ENCODE measurements around the gene STH.

- TF ChIP-seq OSR1 (CRISPR knock-in tag; IDR thresholded peaks at IDR 0.05), result no peak
- TF ChIP-seq PPARA (CRISPR knock-in tag; IDR thresholded peaks at IDR 0.05; ENCODE audit: borderline replicate concordance), result no peak
- TF ChIP-seq ISL1 (CRISPR knock-in tag; IDR thresholded peaks at IDR 0.05), result no peak
- no peak for TF ChIP-seq BACH2 (CRISPR knock-in tag; IDR thresholded peaks at IDR 0.05; ENCODE audit: borderline replicate concordance)
- TF ChIP-seq ARNTL (CRISPR knock-in tag; IDR thresholded peaks at IDR 0.05; ENCODE audit: borderline replicate concordance, low read depth), result no peak
- no peak for TF ChIP-seq TSHZ2 (CRISPR knock-in tag; IDR thresholded peaks at IDR 0.05)
- no peak for TF ChIP-seq PATZ1 (CRISPR knock-in tag; IDR thresholded peaks at IDR 0.05; ENCODE audit: borderline replicate concordance)
- no peak for TF ChIP-seq ZFP30 (CRISPR knock-in tag; IDR thresholded peaks at IDR 0.05)
- TF ChIP-seq ZC3H10 (CRISPR knock-in tag; IDR thresholded peaks at IDR 0.05), result no peak
- no peak for TF ChIP-seq ZNF565 (CRISPR knock-in tag; conservative IDR thresholded peaks at IDR 0.05; ENCODE audit: low read depth)
- no peak for TF ChIP-seq CREB5 (CRISPR knock-in tag; IDR thresholded peaks at IDR 0.05; ENCODE audit: low read depth)
These were observed 1.9 kb upstream of the STH start for GRCh38 chr17:45997166-45997565.
